ENCODE results near the gene JAG2.

The JAG2 gene

GRCh38 chr14:105153331-105153731 is 15.2 kb downstream of the JAG2 start:
- no peak for DNase-seq (ENCODE audit: extremely low read depth in 1 of 2, low read depth in 1 of 2)

- no peak for DNase-seq (ENCODE audit: extremely low read depth in 1 of 2, low read depth in 1 of 2)
Observed at GRCh38 chr14:105152794-105153241, 15.8 kb downstream of the JAG2 start.

DNA sequence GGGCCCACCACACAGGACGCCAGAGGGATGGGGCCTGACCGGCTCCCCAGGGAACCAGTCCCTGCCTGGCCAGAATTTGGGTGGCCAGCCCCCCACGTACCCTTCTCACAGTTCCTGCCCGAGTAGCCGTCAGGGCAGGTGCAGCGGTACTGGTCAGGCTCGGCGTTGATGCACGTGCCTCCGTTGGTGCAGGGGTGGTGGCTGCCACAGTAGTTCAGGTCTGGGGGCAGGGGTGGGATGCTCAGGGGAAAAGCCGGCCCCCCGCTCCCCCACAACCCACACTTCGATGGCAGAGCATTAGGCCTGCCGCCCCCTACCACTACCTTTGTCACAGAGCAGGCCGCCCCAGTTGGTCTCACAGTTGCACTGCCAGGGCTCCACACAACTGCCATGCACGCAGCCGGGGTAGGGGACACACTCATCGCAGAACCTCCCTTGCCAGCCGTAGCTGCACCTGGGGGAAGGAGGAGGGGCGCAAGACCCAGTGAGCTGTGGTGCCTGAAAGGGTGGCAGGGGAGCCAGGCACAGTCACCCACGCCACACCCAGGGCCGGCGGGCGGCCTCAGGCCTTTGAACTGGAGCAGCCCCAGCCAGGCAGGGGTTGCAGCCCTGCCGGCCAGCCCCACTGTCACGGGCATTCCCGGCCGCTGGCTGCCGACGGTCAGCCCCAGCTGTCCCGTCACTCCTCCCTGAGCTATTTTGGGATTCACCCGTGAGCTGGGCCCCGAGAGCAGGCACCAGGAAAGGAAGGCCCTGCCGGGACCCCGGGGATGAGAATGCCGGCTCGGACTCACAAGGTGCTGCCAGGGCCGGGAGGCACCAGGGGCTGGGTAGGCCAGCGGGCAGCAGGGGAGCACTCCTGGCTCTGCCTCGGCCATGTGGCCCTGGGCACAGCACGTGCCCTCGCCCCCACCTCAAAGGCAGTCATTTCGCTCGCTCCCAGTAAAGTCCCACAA is 16.5 kb downstream of the JAG2 start:
- no peak for DNase-seq (ENCODE audit: extremely low read depth in 1 of 2, low read depth in 1 of 2)

- DNase-seq (ENCODE audit: extremely low read depth in 1 of 2, low read depth in 1 of 2): no peak
Observed at GRCh38 chr14:105151084-105151837, 17.3 kb downstream of the JAG2 start.

DNA sequence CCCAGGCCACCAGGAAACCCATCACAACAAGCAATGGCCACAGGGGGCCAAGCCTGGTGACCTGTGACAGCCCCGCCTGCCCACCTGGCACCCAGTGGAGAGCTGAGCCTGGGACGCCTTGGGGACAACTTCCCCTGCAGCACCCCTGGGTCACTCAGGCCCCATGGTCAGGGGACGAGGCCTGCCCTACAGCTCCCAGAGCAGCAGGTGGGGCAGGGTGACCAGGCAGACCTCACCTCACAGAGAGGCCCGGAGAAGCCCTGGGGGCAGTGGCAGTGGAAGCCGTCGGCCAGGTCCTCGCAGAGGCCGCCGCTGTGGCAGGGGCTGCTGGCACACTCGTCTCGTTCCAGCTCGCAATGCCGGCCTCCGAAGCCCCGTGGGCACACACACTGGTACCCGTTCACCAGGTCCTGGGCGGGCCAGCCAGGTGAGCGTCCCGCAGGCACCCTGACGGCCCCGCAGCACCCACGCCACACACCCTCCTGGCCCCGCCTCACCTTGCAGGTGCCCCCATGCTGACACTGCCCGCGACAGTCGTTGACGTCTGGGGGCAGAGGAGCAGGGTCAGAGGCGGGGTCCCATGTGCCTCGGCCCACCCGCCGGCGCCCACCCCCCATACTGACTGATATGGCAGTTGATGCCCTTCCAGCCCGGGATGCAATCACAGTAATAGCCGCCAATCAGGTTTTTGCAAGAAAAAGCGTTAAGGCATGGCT is 18.1 kb downstream of the JAG2 start:
- DNase-seq (ENCODE audit: extremely low read depth in 1 of 2, low read depth in 1 of 2): no peak

GRCh38 chr14:105150026-105150367 is 18.6 kb downstream of the JAG2 start:
- DNase-seq (ENCODE audit: extremely low read depth in 1 of 2, low read depth in 1 of 2): no peak

GRCh38 chr14:105149146-105149781 is 19.3 kb downstream of the JAG2 start:
- DNase-seq (ENCODE audit: extremely low read depth in 1 of 2, low read depth in 1 of 2): no peak

GRCh38 chr14:105148604-105149145 is 19.9 kb downstream of the JAG2 start:
- no peak for DNase-seq (ENCODE audit: extremely low read depth in 1 of 2, low read depth in 1 of 2)

GRCh38 chr14:105147671-105148603 is 20.6 kb downstream of the JAG2 start:
- no peak for DNase-seq (ENCODE audit: extremely low read depth in 1 of 2, low read depth in 1 of 2)

DNA sequence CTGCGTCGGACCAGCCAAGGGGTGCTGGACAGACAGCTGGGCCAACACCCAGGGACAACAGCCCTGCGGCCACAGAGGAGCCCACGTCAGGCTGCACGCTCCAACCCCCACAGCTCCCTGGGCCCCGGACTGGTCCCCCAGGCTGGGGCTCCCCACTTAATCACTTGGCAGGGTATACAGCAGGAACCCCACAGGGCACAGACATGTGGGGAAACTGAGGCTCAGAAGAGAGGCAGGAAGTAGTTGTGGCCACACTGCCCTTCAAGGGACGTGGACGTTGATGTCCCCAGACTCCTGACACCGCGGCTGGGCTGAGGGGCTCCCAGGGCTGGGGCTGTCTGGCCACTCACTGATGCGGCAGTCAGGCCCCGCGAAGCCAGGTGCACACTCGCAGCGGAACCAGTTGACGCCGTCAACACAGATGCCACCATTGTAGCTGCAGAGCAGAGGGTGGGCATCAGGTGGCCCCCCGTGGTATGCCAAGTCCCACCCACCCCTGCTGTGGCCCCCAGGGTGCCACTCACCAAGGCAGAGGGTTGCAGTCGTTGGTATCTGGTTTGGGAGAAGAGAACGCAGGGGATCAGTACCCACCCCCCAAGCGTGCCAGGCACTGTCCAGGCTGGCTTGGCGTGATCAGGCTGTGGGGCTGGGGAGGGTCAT is 21.5 kb downstream of the JAG2 start:
- DNase-seq (ENCODE audit: extremely low read depth in 1 of 2, low read depth in 1 of 2): no peak

- DNase-seq (ENCODE audit: extremely low read depth in 1 of 2, low read depth in 1 of 2): no peak
Observed at GRCh38 chr14:105146181-105146975, 22.2 kb downstream of the JAG2 start.

DNA sequence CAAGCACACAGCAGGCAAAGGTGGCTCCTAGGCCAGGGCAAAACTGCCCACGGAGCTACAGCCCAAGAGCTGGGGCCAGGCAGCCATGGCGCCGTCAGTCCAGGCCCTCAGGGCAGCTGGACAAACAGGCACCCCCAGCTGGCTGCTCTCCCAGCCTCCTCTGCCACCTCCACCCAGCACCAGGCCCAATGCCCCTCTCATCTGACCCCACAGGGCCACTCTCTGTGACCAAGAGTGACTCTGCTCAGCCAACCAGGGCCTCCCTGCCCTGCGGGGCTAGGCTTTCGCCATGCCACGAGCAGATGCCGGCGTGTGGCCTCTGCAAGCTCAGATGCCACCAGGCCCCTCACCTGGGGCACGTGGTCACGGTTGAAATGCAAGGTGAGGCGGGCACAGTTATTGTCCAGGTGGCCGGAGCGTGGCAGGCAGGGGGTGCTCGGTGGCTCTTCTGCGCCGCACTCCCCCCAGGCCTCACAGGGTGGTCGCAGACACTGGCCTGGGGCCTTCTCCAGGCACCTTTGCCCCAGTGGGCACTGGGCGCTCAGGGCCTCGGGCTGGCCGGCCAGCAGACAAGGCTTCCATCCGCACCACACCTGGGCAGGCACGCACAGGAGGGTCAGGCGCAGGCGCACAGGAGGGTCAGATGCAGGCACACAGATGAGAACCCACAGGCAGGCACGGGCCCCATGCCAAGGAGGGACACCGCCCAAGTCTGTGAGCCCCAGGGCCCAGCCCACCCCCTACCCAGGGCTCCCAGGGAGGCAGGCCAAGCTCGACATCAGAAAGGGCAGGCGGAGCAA is 23.0 kb downstream of the JAG2 start:
- no peak for DNase-seq (ENCODE audit: extremely low read depth in 1 of 2, low read depth in 1 of 2)

DNA sequence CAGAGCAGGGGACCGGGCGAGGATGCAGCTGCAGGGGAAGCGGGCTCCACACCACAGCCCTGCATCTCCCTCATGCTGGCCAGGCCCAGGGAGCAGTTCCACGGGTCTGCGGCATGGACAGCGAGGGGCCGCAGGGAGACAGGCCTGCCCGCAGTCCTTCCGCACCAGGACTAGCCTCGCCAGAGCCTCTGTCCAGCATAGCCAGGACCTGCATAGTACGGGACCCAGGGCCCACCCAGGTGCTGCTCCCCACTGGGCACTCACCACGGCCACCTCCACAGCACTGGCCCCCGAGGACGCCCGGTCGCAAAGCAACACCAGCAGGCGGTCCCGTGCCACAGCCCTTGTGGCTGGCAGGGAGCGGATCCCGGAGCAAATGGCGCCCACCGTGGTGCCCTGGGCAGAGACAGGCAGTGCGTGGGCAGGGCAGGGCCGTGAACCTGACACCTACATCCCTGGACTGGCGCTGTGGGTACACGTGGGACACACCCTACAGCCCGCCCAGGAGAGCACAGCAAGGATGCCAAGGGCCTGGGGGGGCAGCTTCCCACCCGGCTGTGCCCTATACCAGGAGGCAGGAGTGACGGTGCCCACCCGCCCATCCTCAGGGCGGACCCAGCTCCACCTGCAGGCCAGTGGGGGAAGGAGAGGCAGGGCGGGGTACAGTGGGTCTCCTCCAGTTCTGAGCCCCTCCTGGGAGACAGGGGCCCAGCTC is 23.8 kb downstream of the JAG2 start:
- DNase-seq (ENCODE audit: extremely low read depth in 1 of 2, low read depth in 1 of 2): no peak

- DNase-seq (ENCODE audit: extremely low read depth in 1 of 2, low read depth in 1 of 2): no peak
Observed at GRCh38 chr14:105144026-105144665, 24.4 kb downstream of the JAG2 start.

- DNase-seq (ENCODE audit: extremely low read depth in 1 of 2, low read depth in 1 of 2): no peak
Observed at GRCh38 chr14:105143451-105144025, 25.0 kb downstream of the JAG2 start.

Measured in stimulated activated CD8-positive, alpha-beta memory T cell treated with anti-CD3 and anti-CD28 coated beads, Interleukin-7, amount 100 ng/mL, for 48 hours (primary cell).